Measurements from ENCODE around the gene UQCC2. TPM values are rescaled to one million over a fixed set of nuclear protein-coding genes. Genes with fewer than 3 reads are reported as not detected.

UQCC2 gene
- 10.5 and 40.5 TPM in 2 replicates for total RNA-seq

- DNase-seq (ENCODE audit: low read depth) = peak; percentile 86
These were observed at the start of gene UQCC2 for GRCh38 chr6:33711140-33712129. Gene UQCC2 (minus strand): TSS chr6:33711700. CDS start chr6:33711686, 14 bp downstream.

GRCh38 chr6:33759887-33760629, 48.6 kb upstream of the UQCC2 start:
- DNase-seq (ENCODE audit: low read depth) = no peak

- no peak for DNase-seq (ENCODE audit: low read depth)
These were observed 47.3 kb upstream of the UQCC2 start for GRCh38 chr6:33758815-33759216.

GRCh38 chr6:33757906-33758305, 46.4 kb upstream of the UQCC2 start:
- no peak for DNase-seq (ENCODE audit: low read depth)

- no peak for DNase-seq (ENCODE audit: low read depth)
These were observed 45.6 kb upstream of the UQCC2 start for GRCh38 chr6:33757113-33757512.

GRCh38 chr6:33756211-33756954, 44.9 kb upstream of the UQCC2 start:
- DNase-seq (ENCODE audit: low read depth) = no peak

- peak; percentile 24 for DNase-seq (ENCODE audit: low read depth)
These were observed 43.8 kb upstream of the UQCC2 start for GRCh38 chr6:33755070-33755869.

- no peak for DNase-seq (ENCODE audit: low read depth)
These were observed 42.7 kb upstream of the UQCC2 start for GRCh38 chr6:33754222-33754621.

- no peak for DNase-seq (ENCODE audit: low read depth)
These were observed 41.1 kb upstream of the UQCC2 start for GRCh38 chr6:33752646-33753015.

- DNase-seq (ENCODE audit: low read depth) = no peak
These were observed 40.5 kb upstream of the UQCC2 start for GRCh38 chr6:33751771-33752645.

GRCh38 chr6:33750244-33750991, 38.9 kb upstream of the UQCC2 start:
- DNase-seq (ENCODE audit: low read depth) = peak; percentile 25

GRCh38 chr6:33749401-33749800, 37.9 kb upstream of the UQCC2 start:
- DNase-seq (ENCODE audit: low read depth) = no peak

GRCh38 chr6:33748841-33749240, 37.3 kb upstream of the UQCC2 start:
- DNase-seq (ENCODE audit: low read depth) = no peak

- no peak for DNase-seq (ENCODE audit: low read depth)
These were observed 36.3 kb upstream of the UQCC2 start for GRCh38 chr6:33747823-33748222.

GRCh38 chr6:33746651-33747100, 35.2 kb upstream of the UQCC2 start, which contains the start of gene IP6K3:
Gene IP6K3 (minus strand): TSS chr6:33746905. CDS start chr6:33735476, 11,429 bp downstream.
- DNase-seq (ENCODE audit: low read depth) = peak; percentile 24

- peak; percentile 71 for DNase-seq (ENCODE audit: low read depth)
These were observed 34.6 kb upstream of the UQCC2 start for GRCh38 chr6:33746036-33746600.

- peak; percentile 67 for DNase-seq (ENCODE audit: low read depth)
These were observed 34.0 kb upstream of the UQCC2 start for GRCh38 chr6:33745548-33745947.

- DNase-seq (ENCODE audit: low read depth) = peak; percentile 46
These were observed 33.5 kb upstream of the UQCC2 start for GRCh38 chr6:33744895-33745546.

Measured in renal cortical epithelial cell (primary cell).